HG02610 (cell line): ENCODE results near the gene CFAP70.
"Not testable (repeated sequence)": the region's sequence is repeated elsewhere in the genome, so short reads cannot be mapped to it uniquely, and the experiment has no call there.

Experiments used
- ATAC-seq: cut with Tn5 transposase; IDR thresholded peaks from one replicate; pipeline ENCODE4 v1.9.1; 2021; ENCODE audit warnings: mild to moderate bottlenecking, moderate library complexity; ENCODE audit not compliant: unreplicated experiment

Gene CFAP70

GRCh38 chr10:73358331-73359279 is at the start of gene CFAP70:
Gene CFAP70 (minus strand): TSS chr10:73358864. CDS start chr10:73354796, 4,068 bp downstream.
- peak; percentile 94 for ATAC-seq

GRCh38 chr10:73408061-73408460 is 49.4 kb upstream of the CFAP70 start:
- ATAC-seq: no peak

DNA sequence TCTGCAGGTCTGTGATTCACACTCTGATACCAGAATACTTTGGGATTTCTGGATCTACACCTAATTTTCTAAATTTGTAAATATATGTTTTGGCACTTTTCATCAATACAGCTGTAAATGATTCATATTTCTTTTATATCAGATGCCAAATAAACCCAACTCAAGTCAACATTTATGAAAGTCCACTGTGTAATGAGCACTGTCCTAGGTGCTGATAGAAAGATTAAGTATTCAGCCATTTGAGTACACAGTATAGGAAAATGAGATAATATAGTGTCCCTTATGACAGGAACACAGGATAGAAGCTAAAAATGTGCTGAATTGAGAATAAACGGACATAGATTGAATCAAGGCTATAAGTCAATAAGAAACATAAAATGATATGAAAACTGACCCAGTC is 48.8 kb upstream of the CFAP70 start:
- no peak for ATAC-seq

DNA sequence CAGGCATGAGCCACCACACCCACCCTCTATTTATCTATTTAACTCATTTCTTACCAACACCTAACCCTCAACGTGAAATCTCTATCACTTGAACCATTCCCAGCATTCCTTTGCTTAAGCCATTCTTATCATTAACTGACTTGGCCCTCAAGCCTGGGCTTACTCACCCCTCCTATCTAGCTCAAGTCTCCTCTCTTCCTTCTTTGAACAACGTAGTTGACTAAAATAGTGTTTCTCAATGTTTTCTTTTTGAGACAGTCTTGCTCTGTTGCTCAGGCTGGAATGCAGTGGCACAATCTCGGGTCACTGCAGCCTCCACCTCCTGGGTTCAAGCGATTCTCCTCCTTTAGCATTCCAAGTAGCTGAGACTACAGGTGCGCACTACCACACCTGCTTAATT is 48.2 kb upstream of the CFAP70 start:
- ATAC-seq: no peak

GRCh38 chr10:73405556-73405955 is 46.9 kb upstream of the CFAP70 start:
- no peak for ATAC-seq

- ATAC-seq: no peak
Measured at GRCh38 chr10:73404690-73405089, 46.0 kb upstream of the CFAP70 start.

DNA sequence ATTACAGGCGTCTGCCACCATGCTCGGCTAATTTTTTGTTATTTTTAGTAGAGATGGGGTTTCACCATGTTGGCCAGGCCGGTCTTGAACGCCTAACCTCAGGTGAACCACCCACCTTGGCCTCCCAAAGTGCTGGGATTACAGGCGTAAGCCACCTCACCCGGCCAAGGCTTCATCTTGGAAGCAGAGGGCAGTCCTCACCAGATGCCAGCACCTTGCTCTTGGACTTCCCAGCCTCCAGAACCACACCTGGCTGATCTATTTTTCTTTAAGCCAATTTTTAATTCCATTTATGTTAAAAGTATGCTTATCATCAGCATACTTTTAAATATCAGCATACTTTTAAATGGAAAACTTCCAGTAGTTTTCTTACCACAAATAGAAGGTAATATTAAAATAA is 43.0 kb upstream of the CFAP70 start:
- ATAC-seq: no peak

DNA sequence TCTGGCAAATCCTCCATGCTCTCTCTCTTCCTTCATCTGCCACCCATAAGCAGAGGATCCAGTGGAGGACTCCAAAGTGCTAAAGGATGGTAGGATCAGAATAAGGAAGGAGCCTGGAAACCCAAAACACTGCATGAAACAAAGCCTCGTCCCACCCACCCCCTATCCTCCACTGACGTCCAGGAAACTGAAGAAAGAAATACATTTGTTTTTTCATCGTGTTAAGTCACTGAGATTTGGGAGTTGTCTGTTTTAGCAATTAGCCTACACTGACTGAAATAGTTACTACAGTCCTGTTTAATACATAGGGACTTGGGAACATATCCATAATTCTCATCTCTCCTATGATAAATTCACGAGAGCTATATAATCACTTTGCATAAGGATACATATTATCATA is 40.4 kb upstream of the CFAP70 start:
- no peak for ATAC-seq

DNA sequence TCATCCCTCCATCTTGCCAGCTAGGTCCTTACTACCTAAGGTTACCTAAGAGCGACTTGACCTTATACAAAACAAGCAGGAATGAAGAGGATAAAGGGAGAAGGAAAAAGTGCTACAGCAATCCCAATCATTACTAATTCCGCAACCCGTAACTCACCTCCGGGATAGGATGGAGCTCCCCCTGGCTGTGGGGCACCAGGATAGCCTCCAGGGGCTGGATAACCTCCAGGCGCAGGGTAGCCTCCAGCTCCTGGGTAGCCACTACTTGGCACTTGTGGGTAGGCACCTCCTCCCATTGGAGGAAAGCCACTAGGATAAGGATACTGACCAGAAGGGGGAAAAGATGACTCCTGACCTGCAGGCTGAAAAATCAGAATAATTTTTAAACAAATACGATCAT is 39.4 kb upstream of the CFAP70 start:
- ATAC-seq: no peak

GRCh38 chr10:73394325-73394724 is 35.7 kb upstream of the CFAP70 start:
- not testable (repeated sequence) for ATAC-seq

DNA sequence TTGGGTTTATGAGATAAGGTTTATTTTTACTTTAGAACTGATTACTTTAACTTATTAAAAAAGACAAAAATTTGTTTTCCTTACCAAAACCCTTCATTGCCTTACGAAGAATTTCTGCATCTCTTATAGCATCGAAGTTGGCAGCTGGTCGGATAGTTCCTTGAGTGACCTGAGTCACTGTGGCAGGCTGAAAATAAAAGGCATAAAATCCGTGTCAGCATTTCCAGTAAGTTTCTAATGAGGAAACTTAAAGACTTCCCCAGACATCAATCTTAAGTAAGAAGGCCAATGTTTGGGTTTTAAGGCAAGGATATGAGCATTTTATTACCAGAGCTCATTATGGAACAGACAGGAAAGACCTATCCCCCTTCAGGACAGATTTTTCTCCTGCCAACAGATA is 29.6 kb upstream of the CFAP70 start:
- no peak for ATAC-seq

GRCh38 chr10:73386583-73386982 is 27.9 kb upstream of the CFAP70 start:
- ATAC-seq: no peak

GRCh38 chr10:73379064-73379748 is 20.5 kb upstream of the CFAP70 start:
- peak; percentile 73 for ATAC-seq

- no peak for ATAC-seq
Measured at GRCh38 chr10:73376679-73377078, 18.0 kb upstream of the CFAP70 start.

- ATAC-seq: peak; percentile 71
Measured at GRCh38 chr10:73368238-73368637, 9.6 kb upstream of the CFAP70 start.

GRCh38 chr10:73366381-73367298 is 8.0 kb upstream of the CFAP70 start:
- ATAC-seq: no peak

GRCh38 chr10:73364964-73365363 is 6.3 kb upstream of the CFAP70 start:
- ATAC-seq: no peak

DNA sequence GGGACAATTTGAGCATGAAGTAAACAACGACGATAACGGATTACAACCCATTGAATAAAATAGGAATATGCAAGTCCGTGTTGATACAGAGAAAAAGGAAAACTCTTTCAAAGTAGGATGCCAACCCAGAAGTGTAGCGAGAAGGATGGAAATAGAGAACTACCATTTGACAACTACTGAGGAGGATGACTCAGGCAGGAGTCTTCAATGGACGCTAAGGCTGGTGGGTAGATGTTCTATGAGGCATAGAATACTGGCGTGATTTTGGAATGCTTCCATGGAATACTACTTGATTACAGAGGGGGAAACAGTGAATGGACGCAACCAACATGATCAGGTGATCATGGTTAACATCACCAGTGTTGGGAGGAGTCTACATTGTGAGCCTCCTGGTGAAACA is 828 bp upstream of the CFAP70 start:
- no peak for ATAC-seq

DNA sequence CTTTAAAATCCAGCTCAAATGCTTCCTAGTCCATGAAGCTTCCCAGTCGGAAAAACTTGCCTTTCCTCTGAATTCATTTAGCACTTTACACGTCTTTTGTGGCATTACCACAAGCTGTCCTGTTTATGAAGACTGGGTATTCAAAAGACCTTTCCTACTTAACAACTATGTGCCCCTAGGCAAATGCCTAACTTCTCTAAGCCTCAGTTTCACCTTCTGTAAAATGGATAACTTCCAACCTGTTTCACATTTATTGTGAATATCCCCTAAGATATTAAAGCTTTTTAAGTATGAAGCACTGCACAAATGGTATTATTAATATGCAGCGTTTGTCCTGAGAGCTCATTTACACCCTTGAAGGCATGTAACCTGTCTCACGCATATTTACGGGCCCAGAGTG is 843 bp downstream of the CFAP70 start:
- no peak for ATAC-seq

DNA sequence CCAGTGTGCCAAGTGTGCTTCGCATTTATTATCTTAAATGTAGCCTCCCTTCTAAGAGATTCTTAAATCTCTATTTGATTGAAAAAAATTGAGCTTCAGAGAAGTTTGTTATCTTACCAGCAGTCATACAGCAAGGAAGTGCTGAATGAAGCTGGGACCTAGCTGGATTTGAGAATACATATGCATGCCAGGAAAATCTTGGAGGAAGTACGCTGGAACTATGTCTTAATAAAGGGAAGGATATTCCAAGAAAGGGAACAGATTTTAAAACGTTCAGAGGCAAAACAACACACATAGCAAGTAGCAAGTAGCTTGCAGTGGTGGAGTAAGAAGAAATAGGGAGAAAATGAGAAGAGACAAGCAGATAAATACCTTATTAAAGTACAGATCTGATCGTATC is 1.5 kb downstream of the CFAP70 start:
- no peak for ATAC-seq

DNA sequence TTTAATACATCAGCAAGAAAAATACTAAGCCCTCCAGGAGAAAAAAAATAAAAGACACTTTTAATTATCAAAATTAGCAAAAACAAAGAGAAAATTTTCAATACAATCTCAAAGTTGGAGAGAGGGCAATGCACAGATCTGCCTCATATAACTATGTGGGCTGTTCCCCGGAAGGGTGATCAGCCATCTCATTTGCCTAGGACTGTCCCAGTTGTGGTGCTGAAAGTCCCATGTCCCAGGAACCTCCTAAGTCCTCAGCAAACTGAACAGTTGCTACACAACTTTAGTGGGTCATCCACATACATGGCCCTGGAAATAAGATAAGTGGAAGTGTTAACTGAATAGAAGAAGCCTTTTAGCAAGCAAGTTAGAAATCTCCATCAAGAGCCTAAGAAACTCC is 14.4 kb downstream of the CFAP70 start:
- ATAC-seq: no peak
